ENCODE data around the gene RILP.

RILP gene

DNA sequence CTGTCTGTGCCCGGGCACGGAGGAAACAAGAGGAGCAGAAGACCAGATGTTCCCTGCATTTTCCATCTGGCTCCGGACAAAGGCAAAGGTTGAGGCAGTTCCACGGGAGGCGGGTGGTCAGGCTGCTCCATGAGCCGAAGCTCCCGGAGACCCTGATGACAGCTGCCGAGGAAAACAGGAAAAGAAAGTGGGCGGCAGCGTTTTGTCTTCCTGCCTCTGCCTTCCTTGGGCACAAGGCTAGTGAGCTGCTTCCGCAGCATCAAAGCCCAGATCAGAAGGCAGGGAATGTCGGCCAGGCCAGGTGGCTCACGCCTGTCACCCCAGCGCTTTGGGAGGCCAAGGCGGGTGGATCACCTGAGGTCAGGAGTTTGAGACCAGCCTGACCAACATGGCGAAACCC, 37.3 kb downstream of the RILP start:
- DNase-seq = no peak
- Histone ChIP-seq H3K27ac (no peak overlapping the region), H3K36me3 (peaks cover 14% of the 10 kb centered on the region), H3K9me3 (ENCODE audit: severe bottlenecking) (no peaks in the 10 kb centered on the region), H3K27me3 (ENCODE audit: insufficient read depth, low read depth, severe bottlenecking) (no peaks in the 10 kb centered on the region), H3K4me3 (ENCODE audit: low read depth, low read length) (no peak overlapping the region)
- TF ChIP-seq, protein P1, sequence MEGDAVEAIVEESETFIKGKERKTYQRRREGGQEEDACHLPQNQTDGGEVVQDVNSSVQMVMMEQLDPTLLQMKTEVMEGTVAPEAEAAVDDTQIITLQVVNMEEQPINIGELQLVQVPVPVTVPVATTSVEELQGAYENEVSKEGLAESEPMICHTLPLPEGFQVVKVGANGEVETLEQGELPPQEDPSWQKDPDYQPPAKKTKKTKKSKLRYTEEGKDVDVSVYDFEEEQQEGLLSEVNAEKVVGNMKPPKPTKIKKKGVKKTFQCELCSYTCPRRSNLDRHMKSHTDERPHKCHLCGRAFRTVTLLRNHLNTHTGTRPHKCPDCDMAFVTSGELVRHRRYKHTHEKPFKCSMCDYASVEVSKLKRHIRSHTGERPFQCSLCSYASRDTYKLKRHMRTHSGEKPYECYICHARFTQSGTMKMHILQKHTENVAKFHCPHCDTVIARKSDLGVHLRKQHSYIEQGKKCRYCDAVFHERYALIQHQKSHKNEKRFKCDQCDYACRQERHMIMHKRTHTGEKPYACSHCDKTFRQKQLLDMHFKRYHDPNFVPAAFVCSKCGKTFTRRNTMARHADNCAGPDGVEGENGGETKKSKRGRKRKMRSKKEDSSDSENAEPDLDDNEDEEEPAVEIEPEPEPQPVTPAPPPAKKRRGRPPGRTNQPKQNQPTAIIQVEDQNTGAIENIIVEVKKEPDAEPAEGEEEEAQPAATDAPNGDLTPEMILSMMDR (IDR thresholded peaks at IDR 0.05; ENCODE audit: low read depth, low read length) = no peak

DNA sequence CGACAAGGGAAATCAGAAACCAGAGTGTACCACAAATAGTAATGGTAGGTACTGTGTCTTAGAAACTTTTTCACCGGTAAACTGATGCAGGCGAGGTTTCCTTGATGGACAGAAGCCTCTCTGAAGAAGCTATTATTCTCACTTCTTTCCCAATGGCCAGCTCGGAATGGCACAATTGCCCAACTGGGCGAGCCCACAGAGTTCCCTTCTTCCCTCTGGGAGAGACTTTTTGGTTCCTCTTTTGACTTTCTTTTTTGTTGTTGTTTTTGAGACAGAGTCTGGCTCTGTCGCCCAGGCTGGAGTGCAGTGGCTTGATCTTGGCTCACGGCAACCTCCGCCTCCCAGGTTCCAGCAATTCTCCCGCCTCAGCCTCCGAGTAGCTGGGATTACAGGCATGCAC, 38.0 kb downstream of the RILP start:
- no peaks in the 10 kb centered on the region for H3K9me3 ChIP-seq (ENCODE audit: severe bottlenecking)
- no peak overlapping the region for H3K27ac ChIP-seq
- DNase-seq = no peak
- TF ChIP-seq, protein P1 (IDR thresholded peaks at IDR 0.05; ENCODE audit: low read depth, low read length) = no peak
- no peaks in the 10 kb centered on the region for H3K27me3 ChIP-seq (ENCODE audit: insufficient read depth, low read depth, severe bottlenecking)
- H3K36me3 ChIP-seq = peaks cover 14% of the 10 kb centered on the region
- H3K4me3 ChIP-seq (ENCODE audit: low read depth, low read length) = no peak overlapping the region

DNA sequence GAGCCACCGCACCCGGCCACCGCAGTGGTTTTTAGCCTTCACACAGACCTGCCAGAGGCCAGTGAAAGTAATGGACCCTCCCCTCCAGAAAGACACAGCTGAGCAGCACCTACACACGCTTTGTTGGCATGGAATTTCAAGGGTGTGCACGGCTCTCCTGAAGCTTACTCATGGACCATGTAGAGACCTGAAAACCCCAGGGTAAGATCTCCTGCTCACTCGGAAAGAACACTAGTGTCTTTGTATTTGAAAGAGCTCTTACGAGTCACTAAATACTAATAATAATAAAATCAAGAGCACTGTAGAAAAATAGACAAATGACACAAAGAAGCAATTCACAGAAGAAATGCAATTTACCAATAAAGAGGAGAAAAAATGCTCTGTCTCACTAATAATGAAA, 41.0 kb downstream of the RILP start:
- Histone ChIP-seq H3K27me3 (ENCODE audit: insufficient read depth, low read depth, severe bottlenecking) (no peaks in the 10 kb centered on the region), H3K36me3 (peaks cover 14% of the 10 kb centered on the region), H3K9me3 (ENCODE audit: severe bottlenecking) (no peaks in the 10 kb centered on the region), H3K27ac (no peak overlapping the region), H3K4me3 (ENCODE audit: low read depth, low read length) (no peak overlapping the region)
- no peak for DNase-seq
- TF ChIP-seq, protein P1 (IDR thresholded peaks at IDR 0.05; ENCODE audit: low read depth, low read length) = no peak

DNA sequence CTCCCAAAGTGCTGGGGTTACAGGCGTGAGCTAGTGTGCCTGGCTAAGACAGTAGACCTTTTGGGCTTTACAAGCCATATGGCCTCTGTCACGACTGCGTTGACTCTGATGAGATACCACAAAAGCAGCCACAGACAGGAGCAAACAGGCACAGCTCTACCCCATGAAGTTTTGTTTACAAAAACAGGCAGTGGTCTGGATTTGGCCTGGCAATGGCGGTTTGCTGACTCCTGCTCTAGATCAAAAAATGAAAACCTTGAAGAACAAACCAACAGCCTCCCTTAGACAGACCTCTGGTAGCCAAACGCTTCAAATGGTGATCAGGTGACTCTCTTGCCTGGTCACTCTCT, 41.7 kb downstream of the RILP start:
- no peak for DNase-seq
- TF ChIP-seq, protein P1 (IDR thresholded peaks at IDR 0.05; ENCODE audit: low read depth, low read length) = no peak
- Histone ChIP-seq H3K36me3 (peaks cover 14% of the 10 kb centered on the region), H3K27ac (no peak overlapping the region), H3K27me3 (ENCODE audit: insufficient read depth, low read depth, severe bottlenecking) (no peaks in the 10 kb centered on the region), H3K4me3 (ENCODE audit: low read depth, low read length) (no peak overlapping the region), H3K9me3 (ENCODE audit: severe bottlenecking) (no peaks in the 10 kb centered on the region)

DNA sequence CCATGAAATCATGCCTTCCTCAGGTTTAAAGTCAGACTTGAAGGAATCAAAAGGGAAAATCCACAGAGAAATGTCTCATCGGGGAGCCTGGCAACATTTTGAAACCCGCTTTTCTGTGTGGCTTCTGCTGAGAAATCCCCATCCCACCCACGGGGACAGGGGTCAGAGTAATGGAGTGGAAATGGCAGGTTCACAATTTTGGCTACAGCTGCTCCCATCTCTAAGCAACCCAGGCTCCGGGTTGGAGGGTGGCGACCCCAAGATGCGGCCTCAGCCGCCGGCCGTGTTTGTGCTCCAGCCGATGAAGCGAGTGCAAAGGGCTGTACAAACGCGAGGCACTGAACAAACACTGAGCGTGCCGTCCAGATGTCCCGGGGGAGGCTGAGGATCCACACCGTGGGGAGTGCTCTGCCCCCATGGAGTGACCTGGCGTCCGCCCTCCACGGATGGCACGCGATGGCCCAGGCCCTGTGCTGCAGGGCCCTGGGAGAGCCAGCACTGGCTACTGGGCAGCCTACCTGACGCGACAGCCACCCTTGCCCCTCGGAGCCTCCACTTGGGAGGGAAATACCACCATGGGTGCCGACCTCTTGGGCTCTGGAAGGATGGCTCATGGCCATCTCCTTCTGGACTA, 43.2 kb downstream of the RILP start:
- TF ChIP-seq, protein P1 (IDR thresholded peaks at IDR 0.05; ENCODE audit: low read depth, low read length) = no peak
- no peak overlapping the region for H3K4me3 ChIP-seq (ENCODE audit: low read depth, low read length)
- DNase-seq = no peak
- H3K27me3 ChIP-seq (ENCODE audit: insufficient read depth, low read depth, severe bottlenecking) = no peaks in the 10 kb centered on the region
- peaks cover 6% of the 10 kb centered on the region for H3K9me3 ChIP-seq (ENCODE audit: severe bottlenecking)
- peaks cover 4% of the 10 kb centered on the region for H3K36me3 ChIP-seq
- no peak overlapping the region for H3K27ac ChIP-seq

DNA sequence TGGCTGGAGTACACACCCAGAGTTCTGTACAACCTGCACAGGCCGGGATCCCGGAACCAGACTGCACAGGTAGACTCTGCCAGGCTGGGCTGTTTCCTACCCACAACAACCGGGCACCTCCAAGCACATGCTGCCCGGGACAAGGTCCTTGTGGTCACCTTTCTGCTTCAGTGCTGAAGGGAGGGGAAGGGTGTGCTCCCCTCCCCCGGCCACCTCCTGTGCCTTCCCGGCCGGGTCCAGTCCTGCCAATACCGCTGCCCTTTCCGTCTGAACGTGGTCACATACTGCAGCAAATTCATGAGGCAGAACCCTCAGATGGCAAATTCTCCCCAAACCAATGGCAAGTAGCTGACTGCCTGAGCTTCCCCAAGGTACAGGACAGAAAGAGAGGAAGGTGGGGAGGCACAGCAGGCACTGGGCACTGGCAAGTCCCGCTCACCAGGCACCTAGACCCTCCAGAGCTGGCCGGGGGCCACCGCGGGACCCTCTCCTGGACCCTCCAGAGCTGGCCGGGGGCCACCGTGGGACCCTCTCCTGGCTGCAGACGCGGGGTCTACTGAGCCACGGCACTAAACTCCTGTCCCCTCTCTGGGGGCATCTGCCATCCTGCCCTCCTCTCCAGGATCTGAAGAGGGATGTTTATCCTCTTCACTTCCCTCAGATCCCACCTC, 43.9 kb downstream of the RILP start:
- DNase-seq = no peak
- H3K4me3 ChIP-seq (ENCODE audit: low read depth, low read length) = no peak overlapping the region
- no peak overlapping the region for H3K27ac ChIP-seq
- TF ChIP-seq, protein P1 (IDR thresholded peaks at IDR 0.05; ENCODE audit: low read depth, low read length) = no peak
- no peaks in the 10 kb centered on the region for H3K27me3 ChIP-seq (ENCODE audit: insufficient read depth, low read depth, severe bottlenecking)
- peaks cover 4% of the 10 kb centered on the region for H3K36me3 ChIP-seq
- H3K9me3 ChIP-seq (ENCODE audit: severe bottlenecking) = peaks cover 6% of the 10 kb centered on the region
